Suprapubic skin (tissue), 4 donors: ENCODE results near the gene WNK1. TPM values are rescaled to one million over a fixed set of nuclear protein-coding genes. Genes with fewer than 3 reads are reported as not detected.

Source experiments
- DNase-seq, 2 donors: peaks; one replicate each; pipeline ENCODE4 v3.0.0-alpha.2; 2019; ENCODE audit warnings: low spot score in 2 of 2
- H3K27ac ChIP-seq: fragments of 200-600 bp; sonication (generic); one replicate; pipeline ENCODE4 v1.5.1; 2019
- H3K27me3 ChIP-seq: fragments of 200-600 bp; sonication (generic); one replicate; pipeline ENCODE4 v1.5.1; 2019
- H3K36me3 ChIP-seq: fragments of 200-600 bp; sonication (generic); one replicate; pipeline ENCODE4 v1.5.1; 2019
- H3K4me1 ChIP-seq: fragments of 200-600 bp; sonication (generic); one replicate; pipeline ENCODE4 v1.5.1; 2019
- H3K4me3 ChIP-seq: fragments of 200-600 bp; sonication (generic); one replicate; pipeline ENCODE4 v1.5.1; 2019; ENCODE audit warnings: mild to moderate bottlenecking
- H3K9me3 ChIP-seq: fragments of 200-600 bp; sonication (generic); one replicate; pipeline ENCODE4 v1.5.1; 2019
- CTCF ChIP-seq, 2 donors: fragments of 200-600 bp in 1 of 2; fragments of 450-650 bp in 1 of 2; sonication (generic) in 1 of 2; IDR thresholded peaks; one replicate each; pipeline ENCODE4 v1.5.1; 2016 to 2019; ENCODE audit warnings: antibody characterized with exemption in 2 of 2, mild to moderate bottlenecking in 1 of 2, moderate library complexity in 1 of 2
- EP300 ChIP-seq: sonication (generic); formaldehyde crosslinking; IDR thresholded peaks from one replicate; pipeline ENCODE4 v1.6.1; 2017; ENCODE audit warnings: antibody characterized with exemption
- POLR2A ChIP-seq, 2 donors: fragments of 450-650 bp; IDR thresholded peaks; one replicate each; pipeline ENCODE4 v1.6.1; 2017; ENCODE audit warnings: antibody characterized with exemption in 2 of 2, mild to moderate bottlenecking in 2 of 2, moderate library complexity in 2 of 2
- POLR2AphosphoS5 ChIP-seq, 3 donors: sonication (generic); formaldehyde crosslinking; IDR thresholded peaks; one replicate each; pipeline ENCODE4 v1.6.1; 2017; ENCODE audit warnings: antibody characterized with exemption in 3 of 3
- WGBS: methylation state at CpG from one replicate; pipeline ENCODE4 v1.1.5; 2018; 5-methylcytosine and 5-hydroxymethylcytosine counted together
- total RNA-seq, 4 donors: library from RNA; depleted of rRNA; stranded (reverse); fragments of >200 nt; gene quantifications; one replicate each; pipeline ENCODE4 v1.1.0, GENCODE V29; 2016

The WNK1 gene
- total RNA-seq, 4 donors from 2014 or later = 368 to 724 (median 435) TPM

GRCh38 chr12:958588-959123, 206.3 kb downstream of the WNK1 start:
- no peak overlapping the region for H3K27ac ChIP-seq
- no peaks in the 10 kb centered on the region for H3K9me3 ChIP-seq
- no peak overlapping the region for H3K4me3 ChIP-seq
- TF ChIP-seq CTCF (IDR thresholded peaks at IDR 0.05) (no peak), POLR2A (IDR thresholded peaks at IDR 0.05) (no peak), POLR2AphosphoS5 (IDR thresholded peaks at IDR 0.05) (no peak), EP300 (no peak)
- peaks cover 6% of the 10 kb centered on the region for H3K4me1 ChIP-seq
- WGBS = 67% methylated on average over 7 of the region's 8 CpGs
- DNase-seq = no peak
- no peaks in the 10 kb centered on the region for H3K27me3 ChIP-seq
- no peaks in the 10 kb centered on the region for H3K36me3 ChIP-seq

Other genes starting within 250 kb of the WNK1 start
- gene NINJ2, start 89.1 kb upstream of the WNK1 start, total RNA-seq = 10 to 100 TPM in 2 of 4 donors, 1 to 10 TPM in 2; 7.6 to 20.9 (median 12.6) TPM
- 10 to 100 TPM in 3 of 4 donors, 1 to 10 TPM in 1; 6.0 to 28.4 (median 14.3) TPM for gene RAD52, start 197.1 kb downstream of the WNK1 start, total RNA-seq
- 10 to 100 TPM; 28.5 to 71.7 (median 38.5) TPM for gene ERC1, start 238.6 kb downstream of the WNK1 start, total RNA-seq